H9 (cell line): Measurements from ENCODE around the gene CYP1B1. TPM values are rescaled to one million over a fixed set of nuclear protein-coding genes. Genes with fewer than 3 reads are reported as not detected.

Experiments
- DNase-seq: peaks from one replicate; pipeline ENCODE4 v3.0.0-alpha.2; 2017
- H2AFZ ChIP-seq: one replicate; pipeline ENCODE4 v1.6.1; 2013; ENCODE audit warnings: mild to moderate bottlenecking, low read length, control low read depth, moderate library complexity
- H2AK5ac ChIP-seq: 2 replicates; pipeline ENCODE4 v1.6.1; 2013; ENCODE audit warnings: low read length, control low read depth, mixed read lengths; ENCODE audit not compliant: insufficient read length
- H2BK120ac ChIP-seq: one replicate; pipeline ENCODE4 v1.6.1; 2013; ENCODE audit warnings: low read depth, mild to moderate bottlenecking, low read length, control low read depth, inconsistent platforms; ENCODE audit not compliant: poor library complexity, severe bottlenecking
- H2BK12ac ChIP-seq: 2 replicates; pipeline ENCODE4 v1.6.1; 2013; ENCODE audit warnings: low read length, control low read depth, mixed read lengths, low read depth; ENCODE audit not compliant: insufficient read length
- H2BK15ac ChIP-seq: 2 replicates; pipeline ENCODE4 v1.6.1; 2013; ENCODE audit warnings: low read depth, low read length, control low read depth
- H2BK20ac ChIP-seq: one replicate; pipeline ENCODE4 v1.6.1; 2013; ENCODE audit warnings: low read depth, mild to moderate bottlenecking, low read length, control low read depth, inconsistent platforms; ENCODE audit not compliant: poor library complexity, severe bottlenecking
- H2BK5ac ChIP-seq: 2 replicates; pipeline ENCODE4 v1.6.1; 2013; ENCODE audit warnings: low read length, control low read depth, mixed read lengths; ENCODE audit not compliant: insufficient read length
- H3K14ac ChIP-seq: 2 replicates; pipeline ENCODE4 v1.6.1; 2013; ENCODE audit warnings: low read length, control low read depth; ENCODE audit not compliant: insufficient read depth
- H3K18ac ChIP-seq: 2 replicates; pipeline ENCODE4 v1.6.1; 2013; ENCODE audit warnings: low read depth, mild to moderate bottlenecking, mixed read lengths, low read length, control low read depth; ENCODE audit not compliant: insufficient read length
- H3K23ac ChIP-seq: 2 replicates; pipeline ENCODE4 v1.6.1; 2013; ENCODE audit warnings: low read length, control low read depth, mixed read lengths, low read depth; ENCODE audit not compliant: insufficient read length
- H3K23me2 ChIP-seq: 2 replicates; pipeline ENCODE4 v1.6.1; 2013; ENCODE audit warnings: low read depth, mild to moderate bottlenecking, mixed read lengths, low read length, control low read depth; ENCODE audit not compliant: insufficient read length, poor library complexity, severe bottlenecking
- H3K27ac ChIP-seq: 2 replicates; pipeline ENCODE4 v1.5.1; 2013; ENCODE audit warnings: low read length, control low read depth, mixed read lengths, low read depth; ENCODE audit not compliant: insufficient read length
- H3K27me3 ChIP-seq: 2 replicates; pipeline ENCODE4 v1.6.1; 2013; ENCODE audit warnings: low read length, control low read depth, inconsistent platforms; ENCODE audit not compliant: insufficient read depth
- H3K4ac ChIP-seq: 2 replicates; pipeline ENCODE4 v1.6.1; 2013; ENCODE audit warnings: low read depth, mild to moderate bottlenecking, control low read depth, inconsistent platforms, low read length, moderate library complexity
- H3K4me1 ChIP-seq: 2 replicates; pipeline ENCODE4 v1.6.1; 2013; ENCODE audit warnings: low read length, control low read depth, inconsistent platforms; ENCODE audit not compliant: insufficient read depth
- H3K4me2 ChIP-seq: 2 replicates; pipeline ENCODE4 v1.6.1; 2013; ENCODE audit warnings: low read length, control low read depth, mixed read lengths; ENCODE audit not compliant: insufficient read length, insufficient read depth
- H3K56ac ChIP-seq: 2 replicates; pipeline ENCODE4 v1.6.1; 2013; ENCODE audit warnings: low read depth, mild to moderate bottlenecking, mixed read lengths, low read length, control low read depth; ENCODE audit not compliant: insufficient read length
- H3K79me1 ChIP-seq: 2 replicates; pipeline ENCODE4 v1.6.1; 2013; ENCODE audit warnings: low read depth, mild to moderate bottlenecking, moderate library complexity, low read length, control low read depth, inconsistent platforms; ENCODE audit not compliant: insufficient read depth, poor library complexity, severe bottlenecking
- H3K79me2 ChIP-seq: 2 replicates; pipeline ENCODE4 v1.6.1; 2013; ENCODE audit warnings: low read length, control low read depth, inconsistent platforms; ENCODE audit not compliant: insufficient read depth
- H3K9ac ChIP-seq: 2 replicates; pipeline ENCODE4 v1.6.1; 2013; ENCODE audit warnings: low read length, control low read depth, mixed read lengths; ENCODE audit not compliant: insufficient read length; ENCODE audit errors: extremely low read depth
- H3K9me3 ChIP-seq: one replicate; pipeline ENCODE4 v1.6.1; 2013; ENCODE audit warnings: low read depth, low read length, inconsistent platforms; ENCODE audit not compliant: control insufficient read depth
- H3T11ph ChIP-seq: one replicate; pipeline ENCODE4 v1.6.1; 2013; ENCODE audit warnings: mild to moderate bottlenecking, low read length, control low read depth, inconsistent platforms
- H4K20me1 ChIP-seq: one replicate; pipeline ENCODE4 v1.6.1; 2013; ENCODE audit not compliant: control insufficient read depth, insufficient read length, insufficient read depth
- H4K5ac ChIP-seq: 2 replicates; pipeline ENCODE4 v1.6.1; 2013; ENCODE audit warnings: low read depth, mild to moderate bottlenecking, mixed read lengths, low read length, control low read depth; ENCODE audit not compliant: insufficient read length
- H4K8ac ChIP-seq: replicated peaks from 2 replicates; pipeline ENCODE4 v1.6.1; 2013; ENCODE audit warnings: low read length, control low read depth, mixed read lengths, low read depth; ENCODE audit not compliant: insufficient read length
- H4K91ac ChIP-seq: 2 replicates; pipeline ENCODE4 v1.6.1; 2013; ENCODE audit warnings: low read depth, mild to moderate bottlenecking, moderate library complexity, mixed read lengths, low read length, control low read depth; ENCODE audit not compliant: insufficient read length
- H3K27ac Mint-ChIP-seq, 3 experiments: 2 replicates in 2 of 3; 3 replicates in 1 of 3; pipeline ENCODE4 v1.8.0; 2020 to 2021; ENCODE audit warnings: mixed read lengths in 3 of 3, mild to moderate bottlenecking in 1 of 3, moderate library complexity in 1 of 3
- H3K27me3 Mint-ChIP-seq: 2 replicates; pipeline ENCODE4 v1.8.0; 2021; ENCODE audit warnings: low read depth, mild to moderate bottlenecking, moderate library complexity, mixed read lengths
- H3K36me3 Mint-ChIP-seq, 3 experiments: 2 replicates in 2 of 3; 3 replicates in 1 of 3; pipeline ENCODE4 v1.8.0; 2020 to 2021; ENCODE audit warnings: low read depth in 3 of 3, mixed read lengths in 3 of 3; ENCODE audit not compliant: insufficient read depth in 1 of 3
- H3K4me1 Mint-ChIP-seq, 2 experiments: 2 replicates each; pipeline ENCODE4 v1.8.0; 2020; ENCODE audit warnings: mixed read lengths in 2 of 2
- H3K4me3 Mint-ChIP-seq, 2 experiments: 2 replicates in 1 of 2; 3 replicates in 1 of 2; pipeline ENCODE4 v1.8.0; 2020 to 2021; ENCODE audit warnings: mild to moderate bottlenecking in 2 of 2, mixed read lengths in 2 of 2, moderate library complexity in 1 of 2
- H3K9me3 Mint-ChIP-seq, 2 experiments: 2 replicates in 1 of 2; 3 replicates in 1 of 2; pipeline ENCODE4 v1.8.0; 2020; ENCODE audit warnings: mild to moderate bottlenecking in 2 of 2, mixed read lengths in 2 of 2, moderate library complexity in 1 of 2
- WGBS: extraction: QIAGEN DNeasy Blood & Tissue Kit; methylation state at CpG from one replicate; pipeline ENCODE4 v1.1.7; 2013; ENCODE audit warnings: missing lambda C conversion rate, low lambda C conversion rate, mixed read lengths; ENCODE audit not compliant: insufficient read length; ENCODE audit errors: extremely low coverage; 5-methylcytosine and 5-hydroxymethylcytosine counted together
- total RNA-seq: library from RNA; stranded (reverse); gene quantifications from 2 replicates; pipeline ENCODE4 v1.2.1, GENCODE V29; 2021
- TF ChIP-seq, protein P1 (sequence below): fragments of 200-600 bp; sonication (generic); conservative IDR thresholded peaks from 3 replicates; pipeline ENCODE4 v1.8.0; 2021; ENCODE audit warnings: antibody characterized with exemption, mild to moderate bottlenecking

CYP1B1 gene
- total RNA-seq, 1 experiment from 2014 or later = 2.7 TPM

GRCh38 chr2:38123911-38124310, 48.0 kb upstream of the CYP1B1 start:
- H2BK5ac ChIP-seq = no peak overlapping the region
- H3K9ac ChIP-seq = no peak overlapping the region
- H3K79me2 ChIP-seq = no peaks in the 10 kb centered on the region
- H2BK120ac ChIP-seq = no peak overlapping the region
- H3K14ac ChIP-seq = no peak overlapping the region
- H3K79me1 ChIP-seq = no peaks in the 10 kb centered on the region
- no peak overlapping the region for H3K18ac ChIP-seq
- H3K4me1 ChIP-seq = no peaks in the 10 kb centered on the region
- peaks cover 10% of the 10 kb centered on the region for H3K9me3 ChIP-seq
- TF ChIP-seq, protein P1, sequence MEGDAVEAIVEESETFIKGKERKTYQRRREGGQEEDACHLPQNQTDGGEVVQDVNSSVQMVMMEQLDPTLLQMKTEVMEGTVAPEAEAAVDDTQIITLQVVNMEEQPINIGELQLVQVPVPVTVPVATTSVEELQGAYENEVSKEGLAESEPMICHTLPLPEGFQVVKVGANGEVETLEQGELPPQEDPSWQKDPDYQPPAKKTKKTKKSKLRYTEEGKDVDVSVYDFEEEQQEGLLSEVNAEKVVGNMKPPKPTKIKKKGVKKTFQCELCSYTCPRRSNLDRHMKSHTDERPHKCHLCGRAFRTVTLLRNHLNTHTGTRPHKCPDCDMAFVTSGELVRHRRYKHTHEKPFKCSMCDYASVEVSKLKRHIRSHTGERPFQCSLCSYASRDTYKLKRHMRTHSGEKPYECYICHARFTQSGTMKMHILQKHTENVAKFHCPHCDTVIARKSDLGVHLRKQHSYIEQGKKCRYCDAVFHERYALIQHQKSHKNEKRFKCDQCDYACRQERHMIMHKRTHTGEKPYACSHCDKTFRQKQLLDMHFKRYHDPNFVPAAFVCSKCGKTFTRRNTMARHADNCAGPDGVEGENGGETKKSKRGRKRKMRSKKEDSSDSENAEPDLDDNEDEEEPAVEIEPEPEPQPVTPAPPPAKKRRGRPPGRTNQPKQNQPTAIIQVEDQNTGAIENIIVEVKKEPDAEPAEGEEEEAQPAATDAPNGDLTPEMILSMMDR = no peak
- no peak overlapping the region for H2BK20ac ChIP-seq
- Mint-ChIP-seq H3K4me3 (no peak overlapping the region), H3K27ac (no peak overlapping the region), H3K36me3 (peaks cover 19 to 26% (median 22%) of the 10 kb centered on the region in 3 experiments), H3K27me3 (peaks cover 6% of the 10 kb centered on the region), H3K4me1 (peaks cover 3 to 5% of the 10 kb centered on the region in 2 experiments; a peak in 3 of 4 replicates), H3K9me3 (peaks cover 31 to 32% of the 10 kb centered on the region in 2 experiments)
- no peaks in the 10 kb centered on the region for H4K20me1 ChIP-seq
- H3K4me2 ChIP-seq = no peak overlapping the region
- no peaks in the 10 kb centered on the region for H3K27me3 ChIP-seq
- no peak overlapping the region for H4K8ac ChIP-seq
- WGBS = no CpG with 5 or more reads among the region's 1 CpG
- no peak overlapping the region for H3K27ac ChIP-seq
- no peaks in the 10 kb centered on the region for H3K23me2 ChIP-seq
- no peak overlapping the region for H2AFZ ChIP-seq
- no peak overlapping the region for H2BK12ac ChIP-seq
- no peak overlapping the region for H3K4ac ChIP-seq
- no peak overlapping the region for H4K5ac ChIP-seq
- H2AK5ac ChIP-seq = no peak overlapping the region
- no peak overlapping the region for H3T11ph ChIP-seq
- H4K91ac ChIP-seq = no peak overlapping the region
- H2BK15ac ChIP-seq = no peak overlapping the region
- no peak overlapping the region for H3K23ac ChIP-seq
- no peak for DNase-seq
- no peak overlapping the region for H3K56ac ChIP-seq
